Colonic mucosa (tissue), 4 donors: ENCODE data around the gene CCL23. TPM values are rescaled to one million over a fixed set of nuclear protein-coding genes. Genes with fewer than 3 reads are reported as not detected.

Source experiments
- DNase-seq: peaks from one replicate; pipeline ENCODE4 v3.0.0-alpha.2; 2020
- H3K27ac ChIP-seq: fragments of 200-600 bp; one replicate; pipeline ENCODE4 v1.8.0; 2021
- H3K27me3 ChIP-seq: fragments of 200-600 bp; one replicate; pipeline ENCODE4 v1.8.0; 2021
- H3K36me3 ChIP-seq: fragments of 200-600 bp; one replicate; pipeline ENCODE4 v1.8.0; 2021
- H3K4me1 ChIP-seq: fragments of 200-600 bp; one replicate; pipeline ENCODE4 v1.8.0; 2021; ENCODE audit warnings: mild to moderate bottlenecking
- H3K4me3 ChIP-seq: fragments of 200-600 bp; one replicate; pipeline ENCODE4 v1.8.0; 2021
- H3K9ac ChIP-seq, 2 donors: one replicate each; pipeline ENCODE4 v1.7.0; 2013; ENCODE audit warnings: control low read depth in 2 of 2, low read depth in 2 of 2, low read length in 2 of 2
- H3K9me3 ChIP-seq: fragments of 200-600 bp; one replicate; pipeline ENCODE4 v1.8.0; 2021
- intact Hi-C: fragments of 100-400 bp; cut with DNase I; formaldehyde crosslinking; loops from one replicate; pipeline ENCODE4 v1.14.1; 2022
- total RNA-seq, 2 donors: library from RNA; stranded (reverse); fragmentation: NEBNext Ultra II Directional in 1 of 2; extraction: Animal tissue kit (Norgen Biotek cat#: 25700) in 1 of 2; gene quantifications; one replicate each; pipeline ENCODE4 v1.2.1, GENCODE V29; 2021
- TF ChIP-seq, protein P1 (sequence below): fragments of 200-600 bp; IDR thresholded peaks from one replicate; pipeline ENCODE4 v1.8.0; 2022; ENCODE audit warnings: antibody characterized with exemption, mild to moderate bottlenecking
- donor health status: healthy.
- donor health status: DM: no; HTN: no; CAD: no.
- donor health status: DM: no; HTN: no; CAD: no.

Gene CCL23
- total RNA-seq, 2 donors from 2014 or later = 0.59 TPM; not detected in 1

DNA sequence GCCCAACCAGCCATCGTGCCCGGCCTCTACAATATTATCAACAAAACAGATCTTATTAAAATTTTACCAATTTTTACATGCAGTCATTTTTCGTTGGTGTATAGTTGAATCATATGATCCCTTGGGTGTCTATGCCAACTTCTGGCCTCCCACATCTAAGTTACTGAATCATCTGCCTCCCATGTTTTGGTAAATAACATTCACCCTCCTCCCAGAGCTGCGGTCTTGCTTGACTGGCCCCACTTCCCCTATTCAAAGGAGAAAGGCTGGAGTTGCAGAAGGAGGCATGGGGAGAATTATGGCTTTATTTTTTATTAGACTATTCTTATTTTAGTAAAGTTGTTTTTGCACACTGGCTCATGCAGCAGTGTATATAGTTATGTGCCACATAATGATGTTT lies 18.5 kb upstream of the CCL23 start:
- H3K27me3 ChIP-seq = no peaks in the 10 kb centered on the region
- no peak overlapping the region for H3K27ac ChIP-seq
- DNase-seq = no peak
- H3K4me1 ChIP-seq = no peaks in the 10 kb centered on the region
- no peaks in the 10 kb centered on the region for H3K36me3 ChIP-seq
- TF ChIP-seq, protein P1, sequence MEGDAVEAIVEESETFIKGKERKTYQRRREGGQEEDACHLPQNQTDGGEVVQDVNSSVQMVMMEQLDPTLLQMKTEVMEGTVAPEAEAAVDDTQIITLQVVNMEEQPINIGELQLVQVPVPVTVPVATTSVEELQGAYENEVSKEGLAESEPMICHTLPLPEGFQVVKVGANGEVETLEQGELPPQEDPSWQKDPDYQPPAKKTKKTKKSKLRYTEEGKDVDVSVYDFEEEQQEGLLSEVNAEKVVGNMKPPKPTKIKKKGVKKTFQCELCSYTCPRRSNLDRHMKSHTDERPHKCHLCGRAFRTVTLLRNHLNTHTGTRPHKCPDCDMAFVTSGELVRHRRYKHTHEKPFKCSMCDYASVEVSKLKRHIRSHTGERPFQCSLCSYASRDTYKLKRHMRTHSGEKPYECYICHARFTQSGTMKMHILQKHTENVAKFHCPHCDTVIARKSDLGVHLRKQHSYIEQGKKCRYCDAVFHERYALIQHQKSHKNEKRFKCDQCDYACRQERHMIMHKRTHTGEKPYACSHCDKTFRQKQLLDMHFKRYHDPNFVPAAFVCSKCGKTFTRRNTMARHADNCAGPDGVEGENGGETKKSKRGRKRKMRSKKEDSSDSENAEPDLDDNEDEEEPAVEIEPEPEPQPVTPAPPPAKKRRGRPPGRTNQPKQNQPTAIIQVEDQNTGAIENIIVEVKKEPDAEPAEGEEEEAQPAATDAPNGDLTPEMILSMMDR = no peak
- H3K9ac ChIP-seq = no peak overlapping the region
- H3K9me3 ChIP-seq = no peaks in the 10 kb centered on the region
- no peak overlapping the region for H3K4me3 ChIP-seq
- intact Hi-C loops = no loop called here

DNA sequence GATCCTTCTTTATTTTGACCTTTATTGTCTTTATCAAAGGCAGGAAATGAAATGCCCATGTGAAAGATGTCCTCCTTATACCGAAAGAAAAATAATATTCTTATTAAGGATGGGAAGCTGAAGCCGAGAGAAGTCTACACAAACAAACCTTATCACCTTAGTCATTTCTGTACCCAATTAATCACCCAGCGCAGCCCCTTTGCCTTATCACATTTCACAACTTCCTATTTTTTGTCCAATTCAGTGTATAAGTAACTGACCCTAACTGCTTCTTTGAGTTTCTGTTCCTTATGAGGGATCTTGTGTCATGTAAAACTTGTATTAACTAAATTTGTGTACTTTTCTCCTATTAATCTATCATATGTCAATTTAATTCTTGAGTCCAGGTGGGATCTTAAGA lies 16.4 kb upstream of the CCL23 start:
- H3K27me3 ChIP-seq = no peaks in the 10 kb centered on the region
- TF ChIP-seq, protein P1 = no peak
- H3K9me3 ChIP-seq = no peaks in the 10 kb centered on the region
- no peak overlapping the region for H3K4me3 ChIP-seq
- no peaks in the 10 kb centered on the region for H3K36me3 ChIP-seq
- H3K4me1 ChIP-seq = no peaks in the 10 kb centered on the region
- no peak overlapping the region for H3K9ac ChIP-seq
- no peak overlapping the region for H3K27ac ChIP-seq
- no peak for DNase-seq
- intact Hi-C loops = no loop called here

DNA sequence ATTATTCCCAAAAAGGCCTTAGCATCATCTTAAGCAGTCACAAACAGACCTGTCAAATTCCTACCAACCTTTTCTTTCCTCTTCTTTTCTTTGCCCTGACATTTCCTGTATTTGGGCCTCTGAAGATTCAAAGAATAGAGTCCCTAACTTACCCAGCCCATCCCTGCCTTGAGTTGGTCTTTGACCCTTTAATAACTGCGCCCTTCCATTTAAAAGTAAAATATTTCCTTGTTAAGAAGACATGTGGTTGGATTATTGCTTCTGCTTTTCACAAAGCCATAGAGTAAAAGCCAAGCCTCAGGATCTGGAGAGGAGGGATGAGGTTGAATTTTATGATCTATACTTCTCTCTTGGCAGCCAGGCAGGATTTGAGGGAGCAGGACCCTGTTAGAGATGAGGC lies 13.2 kb upstream of the CCL23 start:
- no peak for DNase-seq
- no peak overlapping the region for H3K9ac ChIP-seq
- peak overlapping the region; percentile 58 for H3K27ac ChIP-seq
- no peaks in the 10 kb centered on the region for H3K27me3 ChIP-seq
- H3K4me3 ChIP-seq = no peak overlapping the region
- no peaks in the 10 kb centered on the region for H3K4me1 ChIP-seq
- intact Hi-C loops = no loop called here
- TF ChIP-seq, protein P1 = no peak
- H3K9me3 ChIP-seq = no peaks in the 10 kb centered on the region
- H3K36me3 ChIP-seq = no peaks in the 10 kb centered on the region

DNA sequence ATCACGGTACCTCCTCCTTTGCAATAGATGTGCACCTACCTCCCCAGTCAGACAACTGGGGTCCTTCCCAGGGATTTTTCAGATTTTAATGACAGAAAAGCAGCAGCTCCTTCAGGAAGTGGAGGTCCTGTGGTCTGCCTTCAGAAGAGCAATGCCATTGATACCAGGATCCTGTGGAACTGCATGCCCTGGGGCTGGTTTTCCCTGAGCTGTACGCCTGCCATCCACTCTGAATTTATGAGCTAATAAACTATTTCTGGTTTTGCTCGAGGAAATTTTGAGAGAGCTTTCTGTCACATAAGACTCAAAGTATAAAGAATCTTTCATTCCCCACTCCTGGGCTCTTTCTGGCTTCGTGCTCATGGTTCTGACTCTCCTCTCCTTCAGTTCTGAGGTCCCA lies 10.0 kb upstream of the CCL23 start:
- intact Hi-C loops = no loop called here
- TF ChIP-seq, protein P1 = no peak
- DNase-seq = no peak
- Histone ChIP-seq H3K9me3 (no peaks in the 10 kb centered on the region), H3K36me3 (no peaks in the 10 kb centered on the region), H3K27me3 (no peaks in the 10 kb centered on the region), H3K4me1 (no peaks in the 10 kb centered on the region), H3K9ac (no peak overlapping the region), H3K4me3 (no peak overlapping the region), H3K27ac (no peak overlapping the region)

DNA sequence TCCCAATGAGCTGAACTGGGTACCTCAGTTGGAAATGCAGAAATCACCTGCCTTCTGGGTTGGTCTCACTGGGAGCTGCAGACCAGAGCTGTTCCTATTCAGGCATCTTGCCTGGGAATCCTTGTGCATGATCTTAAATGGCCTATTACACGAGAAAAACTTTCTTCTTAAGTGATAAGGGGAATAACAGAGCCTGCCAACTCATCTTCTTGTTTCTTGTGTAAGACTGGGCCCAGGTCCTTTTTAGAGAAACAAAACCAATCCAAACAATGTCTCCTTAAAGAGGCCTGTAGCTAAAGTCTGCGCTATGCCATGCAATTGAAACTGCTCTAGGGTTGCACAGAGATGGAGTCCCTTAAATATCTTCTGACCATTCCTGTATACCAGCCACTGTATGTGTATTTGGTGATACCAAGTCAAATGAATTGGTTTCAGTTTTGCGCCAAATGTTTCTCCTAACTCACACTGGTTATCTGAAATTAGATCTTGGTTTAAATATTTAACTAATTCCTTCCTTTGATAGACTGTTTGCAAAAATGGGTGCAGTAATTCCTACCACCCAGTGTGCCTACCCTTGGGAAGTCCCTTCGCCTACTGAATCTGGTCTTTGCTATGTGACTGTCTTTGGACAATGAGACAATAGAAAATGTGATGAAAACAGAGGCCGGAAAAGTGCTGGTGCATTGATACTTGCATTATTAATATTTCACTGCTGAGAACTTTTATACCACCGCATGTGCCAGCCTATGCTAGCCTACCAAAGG lies 6.5 kb upstream of the CCL23 start:
- intact Hi-C loops = no loop called here
- TF ChIP-seq, protein P1 = no peak
- no peaks in the 10 kb centered on the region for H3K4me1 ChIP-seq
- H3K9me3 ChIP-seq = no peaks in the 10 kb centered on the region
- no peaks in the 10 kb centered on the region for H3K27me3 ChIP-seq
- H3K27ac ChIP-seq = no peak overlapping the region
- no peak for DNase-seq
- no peaks in the 10 kb centered on the region for H3K36me3 ChIP-seq
- H3K4me3 ChIP-seq = no peak overlapping the region
- H3K9ac ChIP-seq = no peak overlapping the region
